ENCODE measurements around the gene CDK19.
A peak's percentile ranks its signal among the peaks of the same experiment; 100 is the strongest.

CDK19 gene

GRCh38 chr6:110650755-110651154 is 164.5 kb downstream of the CDK19 start:
- TF ChIP-seq, protein P1, sequence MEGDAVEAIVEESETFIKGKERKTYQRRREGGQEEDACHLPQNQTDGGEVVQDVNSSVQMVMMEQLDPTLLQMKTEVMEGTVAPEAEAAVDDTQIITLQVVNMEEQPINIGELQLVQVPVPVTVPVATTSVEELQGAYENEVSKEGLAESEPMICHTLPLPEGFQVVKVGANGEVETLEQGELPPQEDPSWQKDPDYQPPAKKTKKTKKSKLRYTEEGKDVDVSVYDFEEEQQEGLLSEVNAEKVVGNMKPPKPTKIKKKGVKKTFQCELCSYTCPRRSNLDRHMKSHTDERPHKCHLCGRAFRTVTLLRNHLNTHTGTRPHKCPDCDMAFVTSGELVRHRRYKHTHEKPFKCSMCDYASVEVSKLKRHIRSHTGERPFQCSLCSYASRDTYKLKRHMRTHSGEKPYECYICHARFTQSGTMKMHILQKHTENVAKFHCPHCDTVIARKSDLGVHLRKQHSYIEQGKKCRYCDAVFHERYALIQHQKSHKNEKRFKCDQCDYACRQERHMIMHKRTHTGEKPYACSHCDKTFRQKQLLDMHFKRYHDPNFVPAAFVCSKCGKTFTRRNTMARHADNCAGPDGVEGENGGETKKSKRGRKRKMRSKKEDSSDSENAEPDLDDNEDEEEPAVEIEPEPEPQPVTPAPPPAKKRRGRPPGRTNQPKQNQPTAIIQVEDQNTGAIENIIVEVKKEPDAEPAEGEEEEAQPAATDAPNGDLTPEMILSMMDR (IDR thresholded peaks at IDR 0.05; ENCODE audit: control insufficient read depth, extremely low read depth, insufficient read depth) = no peak
- no peak for DNase-seq (ENCODE audit: low read depth)
- H3K4me3 ChIP-seq (ENCODE audit: low read depth, low read length) = no peak overlapping the region

DNA sequence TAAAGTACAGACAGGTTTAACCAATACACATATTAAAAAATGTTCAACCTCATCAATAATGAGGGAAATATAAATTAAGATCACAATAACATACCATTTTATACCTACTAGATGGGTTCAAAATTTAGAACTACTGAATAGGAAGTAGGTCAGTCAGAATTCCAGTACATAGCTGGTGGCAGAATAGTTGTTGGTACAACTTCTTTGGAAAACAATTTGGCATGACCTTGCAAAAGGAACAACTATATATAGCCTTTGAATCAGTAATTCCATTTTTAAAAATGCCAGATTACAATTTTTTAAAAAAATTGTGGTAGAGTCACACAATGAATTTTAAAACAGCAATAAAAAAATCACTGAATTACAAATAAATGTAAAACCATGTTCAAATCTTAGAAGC is 165.6 kb downstream of the CDK19 start:
- TF ChIP-seq, protein P1 (IDR thresholded peaks at IDR 0.05; ENCODE audit: control insufficient read depth, extremely low read depth, insufficient read depth) = no peak
- no peak for DNase-seq (ENCODE audit: low read depth)
- no peak overlapping the region for H3K4me3 ChIP-seq (ENCODE audit: low read depth, low read length)

- no peak overlapping the region for H3K4me3 ChIP-seq (ENCODE audit: low read depth, low read length)
- TF ChIP-seq, protein P1 (IDR thresholded peaks at IDR 0.05; ENCODE audit: control insufficient read depth, extremely low read depth, insufficient read depth) = 0 out of 2 replicates have a peak, but pooled peaks have one; percentile 10
- no peak for DNase-seq (ENCODE audit: low read depth)
Observed at GRCh38 chr6:110646951-110647910, 168.0 kb downstream of the CDK19 start.

GRCh38 chr6:110646419-110646698 is 168.9 kb downstream of the CDK19 start:
- no peak overlapping the region for H3K4me3 ChIP-seq (ENCODE audit: low read depth, low read length)
- DNase-seq (ENCODE audit: low read depth) = no peak
- TF ChIP-seq, protein P1 (IDR thresholded peaks at IDR 0.05; ENCODE audit: control insufficient read depth, extremely low read depth, insufficient read depth) = no peak

GRCh38 chr6:110645685-110646418 is 169.4 kb downstream of the CDK19 start:
- TF ChIP-seq, protein P1 (IDR thresholded peaks at IDR 0.05; ENCODE audit: control insufficient read depth, extremely low read depth, insufficient read depth) = no peak
- H3K4me3 ChIP-seq (ENCODE audit: low read depth, low read length) = no peak overlapping the region
- no peak for DNase-seq (ENCODE audit: low read depth)

DNA sequence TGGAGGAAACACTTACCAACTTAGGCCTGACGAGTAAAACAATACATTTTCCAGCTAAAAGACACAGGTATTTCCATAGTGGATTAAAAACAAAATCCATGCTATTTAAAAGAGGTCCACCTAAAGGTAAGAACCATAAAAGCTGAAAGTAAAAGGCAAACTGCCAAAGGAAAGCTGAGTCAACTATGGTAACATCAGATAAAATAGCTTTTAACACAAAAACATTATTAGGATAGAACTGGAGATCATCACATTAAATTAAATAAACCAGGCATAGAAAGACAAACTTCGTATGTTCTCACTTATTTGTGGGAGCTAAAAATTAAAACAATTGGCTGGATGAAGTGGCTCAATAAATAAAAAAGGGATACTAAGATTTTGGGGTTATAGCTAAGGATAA is 172.1 kb downstream of the CDK19 start:
- H3K4me3 ChIP-seq (ENCODE audit: low read depth, low read length) = no peak overlapping the region
- TF ChIP-seq, protein P1 (IDR thresholded peaks at IDR 0.05; ENCODE audit: control insufficient read depth, extremely low read depth, insufficient read depth) = no peak
- DNase-seq (ENCODE audit: low read depth) = no peak

Measured in LNCaP clone FGC (cell line).